ENCODE measurements around the gene PIK3C3.

Gene PIK3C3

GRCh38 chr18:42024131-42024530 lies 69.1 kb downstream of the PIK3C3 start:
- no peak overlapping the region for H3K4me3 ChIP-seq (ENCODE audit: low read depth in 1 of 2, low read length in 1 of 2)
- no peaks in the 10 kb centered on the region for H3K27me3 ChIP-seq
- H3K36me3 ChIP-seq, result peaks cover 54% of the 10 kb centered on the region
- no peaks in the 10 kb centered on the region for H3K9me3 ChIP-seq
- no peak overlapping the region for H3K27ac ChIP-seq
- H3K4me1 ChIP-seq (ENCODE audit: control insufficient read depth in 1 of 2, insufficient read depth in 1 of 2, low read depth in 1 of 2, low read length in 1 of 2), result no peaks in the 10 kb centered on the region
- TF ChIP-seq CTCF (IDR thresholded peaks at IDR 0.05), result no peak

GRCh38 chr18:42025491-42025890 lies 70.5 kb downstream of the PIK3C3 start:
- H3K4me3 ChIP-seq (ENCODE audit: low read depth in 1 of 2, low read length in 1 of 2), result no peak overlapping the region
- no peaks in the 10 kb centered on the region for H3K4me1 ChIP-seq (ENCODE audit: control insufficient read depth in 1 of 2, insufficient read depth in 1 of 2, low read depth in 1 of 2, low read length in 1 of 2)
- no peak overlapping the region for H3K27ac ChIP-seq
- no peaks in the 10 kb centered on the region for H3K27me3 ChIP-seq
- H3K9me3 ChIP-seq, result no peaks in the 10 kb centered on the region
- TF ChIP-seq CTCF (IDR thresholded peaks at IDR 0.05), result no peak
- H3K36me3 ChIP-seq, result peaks cover 57% of the 10 kb centered on the region

- Histone ChIP-seq H3K27me3 (no peaks in the 10 kb centered on the region), H3K27ac (no peak overlapping the region), H3K9me3 (no peaks in the 10 kb centered on the region), H3K4me1 (ENCODE audit: control insufficient read depth in 1 of 2, insufficient read depth in 1 of 2, low read depth in 1 of 2, low read length in 1 of 2) (no peaks in the 10 kb centered on the region), H3K36me3 (peaks cover 57% of the 10 kb centered on the region), H3K4me3 (ENCODE audit: low read depth in 1 of 2, low read length in 1 of 2) (no peak overlapping the region)
- TF ChIP-seq CTCF (IDR thresholded peaks at IDR 0.05), result no peak
Measured at GRCh38 chr18:42025974-42026625, 71.1 kb downstream of the PIK3C3 start.

GRCh38 chr18:42028247-42028832 lies 73.3 kb downstream of the PIK3C3 start:
- H3K4me1 ChIP-seq (ENCODE audit: control insufficient read depth in 1 of 2, insufficient read depth in 1 of 2, low read depth in 1 of 2, low read length in 1 of 2), result no peaks in the 10 kb centered on the region
- H3K36me3 ChIP-seq, result peaks cover 56% of the 10 kb centered on the region
- peak; percentile 19 for TF ChIP-seq CTCF (IDR thresholded peaks at IDR 0.05)
- no peak overlapping the region for H3K27ac ChIP-seq
- no peaks in the 10 kb centered on the region for H3K27me3 ChIP-seq
- no peaks in the 10 kb centered on the region for H3K9me3 ChIP-seq
- no peak overlapping the region for H3K4me3 ChIP-seq (ENCODE audit: low read depth in 1 of 2, low read length in 1 of 2)

GRCh38 chr18:42029092-42029491 lies 74.1 kb downstream of the PIK3C3 start:
- Histone ChIP-seq H3K27me3 (no peaks in the 10 kb centered on the region), H3K4me1 (ENCODE audit: control insufficient read depth in 1 of 2, insufficient read depth in 1 of 2, low read depth in 1 of 2, low read length in 1 of 2) (no peaks in the 10 kb centered on the region), H3K36me3 (peaks cover 64% of the 10 kb centered on the region), H3K4me3 (ENCODE audit: low read depth in 1 of 2, low read length in 1 of 2) (no peak overlapping the region), H3K9me3 (no peaks in the 10 kb centered on the region), H3K27ac (no peak overlapping the region)
- TF ChIP-seq CTCF (IDR thresholded peaks at IDR 0.05), result no peak
